A673 (cell line): ENCODE results near the gene CDH24.

Source experiments
- EZH2 ChIP-seq: fragments of 200-600 bp; sonication (generic); IDR thresholded peaks from 2 replicates; pipeline ENCODE4 v1.6.1; 2017; ENCODE audit warnings: borderline replicate concordance, low read depth, mild to moderate bottlenecking, mixed read lengths, antibody characterized with exemption, low read length; ENCODE audit not compliant: poor library complexity, severe bottlenecking
- TF ChIP-seq, protein P1 (sequence below): fragments of 300-800, 200-600 bp; sonication (generic); conservative IDR thresholded peaks from 2 replicates; pipeline ENCODE4 v1.5.1; 2017; ENCODE audit warnings: low read depth, mild to moderate bottlenecking, antibody characterized with exemption, low read length, moderate library complexity, mixed read lengths

DNA sequence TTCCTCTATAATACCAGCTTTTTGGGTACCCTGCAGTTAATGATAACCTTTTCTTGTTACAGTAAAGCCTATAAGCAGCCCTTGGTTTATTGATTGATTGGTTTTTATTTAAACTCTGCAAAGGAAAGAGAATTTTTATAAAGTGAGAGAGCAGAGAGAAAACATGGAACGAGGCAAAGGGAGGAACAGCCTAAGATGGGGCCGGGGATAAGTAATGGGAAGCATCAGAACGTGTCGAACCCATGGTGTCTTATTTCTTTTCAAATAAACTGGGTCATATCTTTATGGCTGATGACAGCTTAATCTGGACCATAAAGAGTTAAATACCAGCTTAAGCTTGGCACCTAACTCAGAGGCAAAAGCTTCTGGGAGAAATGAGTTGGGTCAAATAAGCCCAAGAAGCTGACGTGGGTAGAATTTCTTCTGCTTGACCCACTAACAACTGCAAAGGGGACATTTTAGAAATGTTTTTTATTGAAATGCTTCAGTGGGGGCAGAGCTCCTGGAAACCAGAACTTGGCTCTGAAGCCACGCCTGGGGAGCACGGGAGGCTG is 35.4 kb downstream of the CDH24 start:
- TF ChIP-seq EZH2 = no peak
- TF ChIP-seq, protein P1, sequence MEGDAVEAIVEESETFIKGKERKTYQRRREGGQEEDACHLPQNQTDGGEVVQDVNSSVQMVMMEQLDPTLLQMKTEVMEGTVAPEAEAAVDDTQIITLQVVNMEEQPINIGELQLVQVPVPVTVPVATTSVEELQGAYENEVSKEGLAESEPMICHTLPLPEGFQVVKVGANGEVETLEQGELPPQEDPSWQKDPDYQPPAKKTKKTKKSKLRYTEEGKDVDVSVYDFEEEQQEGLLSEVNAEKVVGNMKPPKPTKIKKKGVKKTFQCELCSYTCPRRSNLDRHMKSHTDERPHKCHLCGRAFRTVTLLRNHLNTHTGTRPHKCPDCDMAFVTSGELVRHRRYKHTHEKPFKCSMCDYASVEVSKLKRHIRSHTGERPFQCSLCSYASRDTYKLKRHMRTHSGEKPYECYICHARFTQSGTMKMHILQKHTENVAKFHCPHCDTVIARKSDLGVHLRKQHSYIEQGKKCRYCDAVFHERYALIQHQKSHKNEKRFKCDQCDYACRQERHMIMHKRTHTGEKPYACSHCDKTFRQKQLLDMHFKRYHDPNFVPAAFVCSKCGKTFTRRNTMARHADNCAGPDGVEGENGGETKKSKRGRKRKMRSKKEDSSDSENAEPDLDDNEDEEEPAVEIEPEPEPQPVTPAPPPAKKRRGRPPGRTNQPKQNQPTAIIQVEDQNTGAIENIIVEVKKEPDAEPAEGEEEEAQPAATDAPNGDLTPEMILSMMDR = no peak
